T-helper 2 cell treated with Interferon-gamma antibody and Interleukin-4, amounts not matched to agents 5 μg/mL and 100 μg/mL, for 36 hours (primary cell): Measurements from ENCODE around the gene RBM20.
"Not testable (repeated sequence)": the region's sequence is repeated elsewhere in the genome, so short reads cannot be mapped to it uniquely, and the experiment has no call there.

Experiments
- DNase-seq: peaks from one replicate; pipeline ENCODE4 v3.0.0; 2021; ENCODE audit warnings: low spot score
- H3K27ac Mint-ChIP-seq: one replicate; pipeline ENCODE4 v1.8.0; 2021; ENCODE audit warnings: mild to moderate bottlenecking, mixed read lengths
- H3K27me3 Mint-ChIP-seq: one replicate; pipeline ENCODE4 v1.8.0; 2021; ENCODE audit warnings: low read depth, mixed read lengths
- H3K36me3 Mint-ChIP-seq: one replicate; pipeline ENCODE4 v1.8.0; 2021; ENCODE audit warnings: low read depth, mixed read lengths
- H3K4me1 Mint-ChIP-seq: one replicate; pipeline ENCODE4 v1.8.0; 2021; ENCODE audit warnings: low read depth, mixed read lengths
- H3K4me3 Mint-ChIP-seq: one replicate; pipeline ENCODE4 v1.8.0; 2022; ENCODE audit warnings: mild to moderate bottlenecking, moderate library complexity, mixed read lengths
- H3K9me3 Mint-ChIP-seq: one replicate; pipeline ENCODE4 v1.8.0; 2021; ENCODE audit warnings: mixed read lengths

The RBM20 gene

DNA sequence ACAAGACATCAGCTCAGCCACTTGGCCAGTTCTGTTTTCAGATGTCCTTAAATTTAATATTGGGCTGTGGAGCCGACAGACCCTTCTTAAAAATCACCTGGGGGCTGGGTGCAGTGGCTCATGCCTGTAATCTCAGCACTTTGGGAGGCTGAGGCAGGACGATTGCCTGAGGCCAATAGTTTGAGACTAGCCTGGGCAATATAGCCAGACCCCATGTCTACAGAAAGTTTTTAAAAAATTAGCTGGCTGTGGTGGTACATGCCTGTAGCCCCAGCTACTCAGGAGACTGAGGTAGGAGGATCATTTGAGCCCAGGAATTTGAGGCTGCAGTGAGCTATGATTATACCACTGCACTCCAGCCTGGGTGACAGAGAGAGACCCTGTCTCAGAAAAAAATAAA is 22.1 kb downstream of the RBM20 start:
- not testable (repeated sequence) for H3K36me3 Mint-ChIP-seq, H3K9me3 Mint-ChIP-seq, H3K4me3 Mint-ChIP-seq, DNase-seq, H3K27ac Mint-ChIP-seq, H3K4me1 Mint-ChIP-seq
- peaks cover 56% of the 10 kb centered on the region for H3K27me3 Mint-ChIP-seq

DNA sequence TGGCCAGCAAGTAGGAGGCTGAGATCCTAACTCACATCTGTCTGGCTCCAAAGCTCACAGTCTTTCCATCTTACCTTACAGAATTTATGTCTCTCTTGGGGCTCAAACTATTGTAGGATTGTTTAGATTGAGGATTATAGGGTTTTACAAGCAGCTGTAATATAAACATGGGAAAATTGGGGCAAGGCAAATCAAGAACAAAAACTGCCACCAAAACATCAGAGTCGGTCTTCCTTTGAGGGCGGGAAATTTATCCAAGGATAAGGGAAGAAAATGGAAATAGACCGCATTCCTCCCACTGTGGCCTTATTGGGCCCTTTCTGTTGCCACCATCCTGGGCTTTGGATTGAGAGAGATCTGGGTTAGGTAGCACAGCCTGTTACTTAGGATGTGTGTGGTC is 22.5 kb downstream of the RBM20 start:
- no peaks in the 10 kb centered on the region for H3K9me3 Mint-ChIP-seq
- no peaks in the 10 kb centered on the region for H3K36me3 Mint-ChIP-seq
- peaks cover 54% of the 10 kb centered on the region for H3K27me3 Mint-ChIP-seq
- H3K27ac Mint-ChIP-seq = no peak overlapping the region
- DNase-seq = no peak
- H3K4me1 Mint-ChIP-seq = peaks cover 5% of the 10 kb centered on the region
- no peak overlapping the region for H3K4me3 Mint-ChIP-seq

- Mint-ChIP-seq H3K27ac (no peak overlapping the region), H3K27me3 (peaks cover 59% of the 10 kb centered on the region), H3K9me3 (no peaks in the 10 kb centered on the region), H3K4me3 (no peak overlapping the region), H3K36me3 (no peaks in the 10 kb centered on the region), H3K4me1 (peaks cover 4% of the 10 kb centered on the region)
- no peak for DNase-seq
These were observed 23.6 kb downstream of the RBM20 start for GRCh38 chr10:110667620-110668343.

GRCh38 chr10:110668443-110668842 is 24.3 kb downstream of the RBM20 start:
- Mint-ChIP-seq H3K9me3 (no peaks in the 10 kb centered on the region), H3K27ac (no peak overlapping the region)

DNA sequence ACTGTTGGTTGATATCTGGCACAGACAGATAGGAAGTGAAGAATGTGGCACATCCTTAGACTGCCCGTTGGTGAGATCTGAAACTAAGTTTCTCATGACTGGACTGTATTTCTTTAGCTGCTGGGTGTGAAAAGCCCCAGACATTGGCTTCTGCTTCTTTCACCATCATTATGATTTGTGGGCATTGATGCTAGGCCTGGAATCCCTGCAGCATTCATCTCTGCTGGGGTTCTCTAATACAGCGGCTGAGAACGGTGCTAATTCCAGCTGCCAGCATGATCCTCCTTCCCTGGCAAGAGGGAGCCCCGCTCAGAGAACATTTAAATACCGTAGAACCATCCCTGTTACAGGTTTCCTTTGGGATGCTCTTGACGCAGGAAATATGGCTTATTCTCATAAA is 26.2 kb downstream of the RBM20 start:
- Mint-ChIP-seq H3K4me1 (peaks cover 4% of the 10 kb centered on the region), H3K4me3 (no peak overlapping the region)

More at GRCh38 chr10:110668443-110668842, 24.3 kb downstream of the RBM20 start:
- no peak for DNase-seq
- Mint-ChIP-seq H3K36me3 (no peaks in the 10 kb centered on the region), H3K4me1 (peaks cover 4% of the 10 kb centered on the region), H3K4me3 (no peak overlapping the region), H3K27me3 (peaks cover 62% of the 10 kb centered on the region)

GRCh38 chr10:110671788-110672579 is 27.8 kb downstream of the RBM20 start:
- DNase-seq = peak; percentile 63
- Mint-ChIP-seq H3K27me3 (peaks cover 66% of the 10 kb centered on the region), H3K4me1 (peaks cover 4% of the 10 kb centered on the region), H3K4me3 (peak overlapping the region; percentile 84), H3K27ac (no peak overlapping the region), H3K36me3 (no peaks in the 10 kb centered on the region), H3K9me3 (no peaks in the 10 kb centered on the region)

More for the DNA sequence above, 26.2 kb downstream of the RBM20 start:
- no peaks in the 10 kb centered on the region for H3K36me3 Mint-ChIP-seq
- H3K9me3 Mint-ChIP-seq = no peaks in the 10 kb centered on the region
- no peak overlapping the region for H3K27ac Mint-ChIP-seq
- DNase-seq = no peak
- peaks cover 65% of the 10 kb centered on the region for H3K27me3 Mint-ChIP-seq

GRCh38 chr10:110672580-110672919 is 28.4 kb downstream of the RBM20 start:
- Mint-ChIP-seq H3K9me3 (no peaks in the 10 kb centered on the region), H3K27me3 (peaks cover 65% of the 10 kb centered on the region), H3K4me1 (peaks cover 4% of the 10 kb centered on the region), H3K36me3 (no peaks in the 10 kb centered on the region), H3K27ac (no peak overlapping the region), H3K4me3 (peak overlapping the region; percentile 84)
- DNase-seq = no peak

- Mint-ChIP-seq H3K4me1 (peaks cover 4% of the 10 kb centered on the region), H3K9me3 (no peaks in the 10 kb centered on the region), H3K27me3 (peaks cover 43% of the 10 kb centered on the region), H3K4me3 (no peak overlapping the region), H3K27ac (no peak overlapping the region), H3K36me3 (no peaks in the 10 kb centered on the region)
- DNase-seq = no peak
These were observed 31.9 kb downstream of the RBM20 start for GRCh38 chr10:110676016-110676415.

DNA sequence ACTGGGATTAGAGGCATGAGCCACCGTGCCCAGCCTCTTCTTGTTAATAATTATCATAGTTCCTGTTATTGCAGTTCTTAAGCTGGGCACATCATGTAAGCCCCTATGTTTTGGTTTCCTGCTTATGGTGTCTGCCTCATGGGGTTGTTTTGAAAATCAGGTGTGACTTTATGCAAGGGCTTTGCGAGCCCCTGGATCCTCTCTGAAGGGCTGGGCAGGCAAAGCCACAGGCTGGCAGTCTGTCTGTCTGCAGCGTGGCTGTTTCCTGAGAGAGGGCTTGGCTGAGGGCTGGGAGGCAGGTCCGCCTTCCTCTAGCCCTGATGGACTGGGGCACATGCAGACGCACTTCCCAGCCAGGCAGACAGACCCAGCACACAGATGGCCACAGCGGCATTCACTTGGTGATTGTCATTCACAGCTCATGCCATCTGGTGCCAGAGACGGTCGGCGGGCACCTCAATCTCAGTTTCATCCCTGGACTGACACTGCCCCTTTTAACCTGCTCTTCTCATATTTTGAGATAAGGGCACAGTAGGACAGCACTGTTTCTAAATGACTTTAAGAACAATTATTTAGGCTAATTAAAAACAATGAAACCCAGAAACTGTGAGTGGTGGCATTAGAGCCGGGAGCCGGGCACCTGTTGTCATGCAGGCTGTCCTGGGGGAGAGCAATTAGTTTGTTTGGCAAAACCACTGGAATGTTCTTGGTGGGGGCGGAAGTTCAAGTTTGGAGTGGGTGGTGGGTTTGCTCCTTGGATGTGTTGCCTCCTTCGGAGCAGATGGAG is 35.5 kb downstream of the RBM20 start:
- H3K9me3 Mint-ChIP-seq = no peaks in the 10 kb centered on the region
- H3K4me3 Mint-ChIP-seq = no peak overlapping the region
- DNase-seq = no peak
- H3K27ac Mint-ChIP-seq = no peak overlapping the region
- no peaks in the 10 kb centered on the region for H3K36me3 Mint-ChIP-seq
- H3K4me1 Mint-ChIP-seq = no peaks in the 10 kb centered on the region
- H3K27me3 Mint-ChIP-seq = peaks cover 37% of the 10 kb centered on the region

GRCh38 chr10:110680273-110681020 is 36.3 kb downstream of the RBM20 start:
- Mint-ChIP-seq H3K4me1 (no peaks in the 10 kb centered on the region), H3K4me3 (no peak overlapping the region), H3K36me3 (no peaks in the 10 kb centered on the region), H3K27me3 (peaks cover 40% of the 10 kb centered on the region), H3K9me3 (no peaks in the 10 kb centered on the region), H3K27ac (no peak overlapping the region)
- DNase-seq = no peak

GRCh38 chr10:110681023-110681681 is 37.0 kb downstream of the RBM20 start:
- DNase-seq = peak; percentile 12
- H3K4me3 Mint-ChIP-seq = no peak overlapping the region
- no peak overlapping the region for H3K27ac Mint-ChIP-seq
- peaks cover 37% of the 10 kb centered on the region for H3K27me3 Mint-ChIP-seq
- H3K4me1 Mint-ChIP-seq = no peaks in the 10 kb centered on the region
- H3K36me3 Mint-ChIP-seq = no peaks in the 10 kb centered on the region
- H3K9me3 Mint-ChIP-seq = no peaks in the 10 kb centered on the region

- Mint-ChIP-seq H3K9me3 (no peaks in the 10 kb centered on the region), H3K4me1 (no peaks in the 10 kb centered on the region), H3K4me3 (no peak overlapping the region), H3K27ac (no peak overlapping the region), H3K27me3 (peaks cover 36% of the 10 kb centered on the region), H3K36me3 (no peaks in the 10 kb centered on the region)
- DNase-seq = no peak
These were observed 38.2 kb downstream of the RBM20 start for GRCh38 chr10:110682348-110682747.

DNA sequence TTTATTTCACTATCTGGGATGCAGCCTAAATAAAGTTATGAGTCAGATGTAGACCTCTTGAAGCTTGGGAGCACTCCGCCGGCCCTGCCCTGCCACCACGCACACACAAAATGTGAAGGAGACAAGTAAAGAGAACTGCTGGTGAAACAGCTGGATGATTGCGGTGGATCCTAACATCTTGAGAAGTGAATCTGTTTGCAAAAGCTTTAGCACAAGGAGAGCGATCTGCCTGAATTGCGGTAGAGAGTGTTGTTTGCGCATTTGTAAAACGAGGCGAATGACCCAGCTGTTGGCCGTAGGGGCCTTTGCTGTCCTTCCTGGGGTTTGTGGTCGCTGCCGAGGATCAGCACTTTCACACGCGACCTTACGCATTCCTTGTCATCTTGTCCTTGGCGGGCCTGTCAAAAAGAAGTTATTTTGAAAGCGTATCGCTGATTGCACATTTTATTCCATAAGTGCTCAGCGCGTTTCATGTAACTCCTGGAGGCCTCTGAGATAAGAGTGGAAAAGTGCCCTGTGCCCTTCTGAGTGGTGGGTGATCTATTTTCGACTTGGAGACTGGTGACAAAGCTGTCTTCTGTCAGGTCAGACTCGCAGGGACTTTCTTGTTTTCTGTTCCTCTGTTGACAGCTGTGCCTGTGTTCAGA is 40.8 kb downstream of the RBM20 start:
- Mint-ChIP-seq H3K27ac (no peak overlapping the region), H3K4me1 (no peaks in the 10 kb centered on the region), H3K27me3 (peaks cover 36% of the 10 kb centered on the region), H3K9me3 (no peaks in the 10 kb centered on the region), H3K4me3 (no peak overlapping the region), H3K36me3 (no peaks in the 10 kb centered on the region)
- no peak for DNase-seq
